IMR-90 (cell line): ENCODE measurements around the gene ZNF692. TPM values are rescaled to one million over a fixed set of nuclear protein-coding genes. Genes with fewer than 3 reads are reported as not detected.
A peak's percentile ranks its signal among the peaks of the same experiment; 100 is the strongest.

ENCODE experiments used
- ATAC-seq: fragments of 200-7000 bp; cut with Tn5 transposase; 2 replicates; pipeline ENCODE4 v1.9.1; 2020; ENCODE audit warnings: low read depth, mild to moderate bottlenecking, moderate library complexity
- BruUV-seq: library from RNA; stranded (reverse); fragments of 400-500 nt; replicated peaks from 2 replicates; lab custom pipeline; 2021; lab: Mats Ljungman, UMichigan
- CTCF ChIA-PET: fragments of 300-600 bp; formaldehyde crosslinking; extraction: SDS; loops from one replicate; lab custom pipeline; 2021; ENCODE audit warnings: antibody characterized with exemption; lab: Yijun Ruan, JAX
- POLR2A ChIA-PET: fragments of 300-600 bp; sonication (Branson Sonifier 250); formaldehyde crosslinking; loops from one replicate; lab custom pipeline; 2022; ENCODE audit warnings: antibody characterized with exemption; ENCODE audit not compliant: unreplicated experiment; lab: Charles Lee
- DNase-seq: peaks from one replicate; pipeline ENCODE4 v3.0.0; 2013
- H2AFZ ChIP-seq: replicated peaks from 2 replicates; pipeline ENCODE3; 2013; ENCODE audit warnings: low read length, mild to moderate bottlenecking; ENCODE audit not compliant: poor library complexity
- H2AK5ac ChIP-seq: 2 replicates; pipeline ENCODE4 v1.6.1; 2013; ENCODE audit warnings: low read depth, low read length, inconsistent platforms
- H2AK9ac ChIP-seq: replicated peaks from 2 replicates; pipeline ENCODE3; 2013; ENCODE audit warnings: mild to moderate bottlenecking, low read depth, low read length, moderate library complexity; ENCODE audit not compliant: poor library complexity
- H2BK120ac ChIP-seq: 2 replicates; pipeline ENCODE4 v1.6.1; 2013; ENCODE audit warnings: low read depth, low read length, inconsistent platforms
- H2BK15ac ChIP-seq: 3 replicates; pipeline ENCODE4 v1.6.1; 2013; ENCODE audit warnings: low read depth, low read length, inconsistent platforms
- H2BK20ac ChIP-seq: 2 replicates; pipeline ENCODE4 v1.6.1; 2013; ENCODE audit warnings: low read depth, mild to moderate bottlenecking, inconsistent platforms, low read length, moderate library complexity
- H2BK5ac ChIP-seq: 2 replicates; pipeline ENCODE4 v1.6.1; 2013; ENCODE audit warnings: mild to moderate bottlenecking, low read depth, low read length, inconsistent platforms; ENCODE audit not compliant: poor library complexity, severe bottlenecking
- H3K14ac ChIP-seq: replicated peaks from 2 replicates; pipeline ENCODE4 v1.6.1; 2013; ENCODE audit warnings: low read depth, low read length, inconsistent platforms
- H3K18ac ChIP-seq: 2 replicates; pipeline ENCODE4 v1.6.1; 2013; ENCODE audit warnings: low read depth, low read length, control low read depth
- H3K23ac ChIP-seq: 2 replicates; pipeline ENCODE4 v1.6.1; 2013; ENCODE audit warnings: low read depth, low read length, inconsistent platforms
- H3K27ac ChIP-seq: 2 replicates; pipeline ENCODE4 v1.5.1; 2013; ENCODE audit warnings: mild to moderate bottlenecking, control low read depth, low read length; ENCODE audit not compliant: insufficient read depth
- H3K27me3 ChIP-seq: 2 replicates; pipeline ENCODE4 v1.6.1; 2013; ENCODE audit warnings: low read length; ENCODE audit not compliant: control insufficient read depth, insufficient read depth
- H3K36me3 ChIP-seq: 2 replicates; pipeline ENCODE4 v1.6.1; 2013; ENCODE audit warnings: low read length, mixed read lengths; ENCODE audit not compliant: control insufficient read depth, insufficient read depth
- H3K4ac ChIP-seq: 2 replicates; pipeline ENCODE4 v1.6.1; 2013; ENCODE audit warnings: low read depth, low read length, inconsistent platforms
- H3K4me1 ChIP-seq: 2 replicates; pipeline ENCODE4 v1.6.1; 2013; ENCODE audit warnings: low read length, mixed read lengths; ENCODE audit not compliant: control insufficient read depth, insufficient read depth
- H3K4me2 ChIP-seq: 2 replicates; pipeline ENCODE4 v1.6.1; 2013; ENCODE audit warnings: low read depth, mild to moderate bottlenecking, control low read depth, low read length, moderate library complexity
- H3K4me3 ChIP-seq: 2 replicates; pipeline ENCODE4 v1.5.1; 2013; ENCODE audit warnings: low read depth, mild to moderate bottlenecking, control low read depth, low read length, moderate library complexity; ENCODE audit not compliant: insufficient read depth
- H3K56ac ChIP-seq: 2 replicates; pipeline ENCODE4 v1.6.1; 2013; ENCODE audit warnings: low read length, inconsistent platforms; ENCODE audit not compliant: insufficient read depth; ENCODE audit errors: extremely low read depth
- H3K79me1 ChIP-seq, 2 experiments: 2 replicates each; pipeline ENCODE4 v1.6.1; 2013; ENCODE audit warnings: low read length in 2 of 2, inconsistent platforms in 1 of 2, low read depth in 1 of 2
- H3K9ac ChIP-seq: 2 replicates; pipeline ENCODE4 v1.6.1; 2013; ENCODE audit warnings: low read depth, low read length, control low read depth
- H3K9me1 ChIP-seq: 2 replicates; pipeline ENCODE4 v1.6.1; 2013; ENCODE audit warnings: low read length, inconsistent platforms; ENCODE audit not compliant: insufficient read depth
- H3K9me3 ChIP-seq: 2 replicates; pipeline ENCODE4 v1.6.1; 2013; ENCODE audit warnings: low read length; ENCODE audit not compliant: control insufficient read depth, insufficient read depth
- H4K20me1 ChIP-seq: 2 replicates; pipeline ENCODE4 v1.6.1; 2013; ENCODE audit warnings: low read length, inconsistent platforms; ENCODE audit not compliant: insufficient read depth
- H4K5ac ChIP-seq: 2 replicates; pipeline ENCODE4 v1.6.1; 2013; ENCODE audit warnings: mild to moderate bottlenecking, low read depth, low read length, control low read depth
- H4K8ac ChIP-seq, 2 experiments: 2 replicates each; pipeline ENCODE4 v1.6.1; 2013; ENCODE audit warnings: low read depth in 2 of 2, low read length in 2 of 2, control low read depth in 1 of 2, inconsistent platforms in 1 of 2
- H4K91ac ChIP-seq: 2 replicates; pipeline ENCODE4 v1.6.1; 2013; ENCODE audit warnings: low read depth, low read length, inconsistent platforms; ENCODE audit not compliant: insufficient read depth
- BHLHE40 ChIP-seq: fragments of 150-350 bp; IDR thresholded peaks from 2 replicates; pipeline ENCODE4 v1.6.1; 2016; ENCODE audit warnings: mild to moderate bottlenecking, low read depth, low read length
- CEBPB ChIP-seq: IDR thresholded peaks from 2 replicates; pipeline ENCODE4 v1.6.1; 2012; ENCODE audit warnings: low read depth, low read length, improper control_type of control experiment
- CHD1 ChIP-seq: IDR thresholded peaks from 2 replicates; pipeline ENCODE4 v1.6.1; 2012; ENCODE audit warnings: low read depth, low read length, improper control_type of control experiment
- ELK1 ChIP-seq: fragments of 150-350 bp; IDR thresholded peaks from 2 replicates; pipeline ENCODE4 v1.6.1; 2016; ENCODE audit warnings: low read depth, mild to moderate bottlenecking, low read length, moderate library complexity, borderline replicate concordance
- FOS ChIP-seq: fragments of 150-350 bp; IDR thresholded peaks from 2 replicates; pipeline ENCODE4 v1.6.1; 2016; ENCODE audit warnings: low read depth, low read length
- MAFK ChIP-seq: IDR thresholded peaks from 2 replicates; pipeline ENCODE4 v1.6.1; 2012; ENCODE audit warnings: low read depth, low read length, improper control_type of control experiment
- MAZ ChIP-seq: IDR thresholded peaks from 2 replicates; pipeline ENCODE4 v1.6.1; 2012; ENCODE audit warnings: low read depth, mild to moderate bottlenecking, low read length, improper control_type of control experiment, moderate library complexity, borderline replicate concordance
- MXI1 ChIP-seq: IDR thresholded peaks from 2 replicates; pipeline ENCODE4 v1.6.1; 2012; ENCODE audit warnings: low read depth, mild to moderate bottlenecking, low read length, moderate library complexity, borderline replicate concordance
- NFE2L2 ChIP-seq: fragments of 150-350 bp; IDR thresholded peaks from 2 replicates; pipeline ENCODE4 v1.6.1; 2016; ENCODE audit warnings: low read depth, mild to moderate bottlenecking, low read length
- POLR2A ChIP-seq: IDR thresholded peaks from 2 replicates; pipeline ENCODE4 v1.6.1; 2012; ENCODE audit warnings: mild to moderate bottlenecking, low read depth, low read length
- RAD21 ChIP-seq: IDR thresholded peaks from 2 replicates; pipeline ENCODE4 v1.6.1; 2012; ENCODE audit warnings: low read length, improper control_type of control experiment
- RCOR1 ChIP-seq: IDR thresholded peaks from 2 replicates; pipeline ENCODE4 v1.6.1; 2012; ENCODE audit warnings: mild to moderate bottlenecking, low read length, improper control_type of control experiment; ENCODE audit not compliant: insufficient replicate concordance
- RFX5 ChIP-seq: IDR thresholded peaks from 2 replicates; pipeline ENCODE4 v1.8.0; 2012; ENCODE audit warnings: low read depth, mild to moderate bottlenecking, low read length, moderate library complexity
- SMC3 ChIP-seq: fragments of 150-350 bp; IDR thresholded peaks from 2 replicates; pipeline ENCODE4 v1.6.1; 2016; ENCODE audit warnings: low read depth, mild to moderate bottlenecking, antibody characterized with exemption, low read length, moderate library complexity
- USF2 ChIP-seq: fragments of 150-350 bp; IDR thresholded peaks from 2 replicates; pipeline ENCODE4 v1.6.1; 2017; ENCODE audit warnings: mild to moderate bottlenecking, antibody characterized with exemption, low read length, low read depth
- WGBS, 2 experiments: methylation state at CpG; one replicate each; pipeline versions ENCODE4 v1.1.5 to v1.1.7; 2013; ENCODE audit warnings: missing lambda C conversion rate in 2 of 2; ENCODE audit not compliant: insufficient read length in 1 of 2; ENCODE audit errors: extremely low coverage in 2 of 2; 5-methylcytosine and 5-hydroxymethylcytosine counted together
- dilution Hi-C: fragments of 300-500 bp; cut with HindIII; formaldehyde crosslinking; loops from one replicate; pipeline ENCODE4 v1.14.3; 2018; ENCODE audit warnings: low sequenced_read_pairs; ENCODE audit not compliant: unreplicated experiment
- in situ Hi-C: fragments of 300-500 bp; cut with MboI; formaldehyde crosslinking; loops from 3 replicates; pipeline ENCODE4 v1.14.3; 2019; ENCODE audit warnings: low sequenced_read_pairs, inconsistent platforms, mixed read lengths
- intact Hi-C: fragments of 100-400 bp; cut with micrococcal nuclease; formaldehyde crosslinking; loops from 2 replicates; pipeline ENCODE4 v1.10.0; 2022
- polyA plus RNA-seq, 3 experiments: library from polyadenylated mRNA; depleted of rRNA; stranded (reverse); fragments of >200 nt; gene quantifications; 2 replicates each; pipeline ENCODE4 v1.2.3, GENCODE V29; 2012; ENCODE audit warnings: low replicate concordance in 1 of 3
- total RNA-seq: library from RNA; depleted of rRNA; stranded (reverse); fragments of >200 nt; gene quantifications from 2 replicates; pipeline ENCODE4 v1.2.3, GENCODE V29; 2012
- TF ChIP-seq, protein P1 (sequence below): conservative IDR thresholded peaks from 2 replicates; pipeline ENCODE4 v1.5.1; 2012; ENCODE audit warnings: mild to moderate bottlenecking, low read depth, low read length, improper control_type of control experiment

The ZNF692 gene
- total and polyA plus RNA-seq, 2 of the 4 experiments (the other 2 are of a cell fraction): 7.3 to 50.4 TPM

DNA sequence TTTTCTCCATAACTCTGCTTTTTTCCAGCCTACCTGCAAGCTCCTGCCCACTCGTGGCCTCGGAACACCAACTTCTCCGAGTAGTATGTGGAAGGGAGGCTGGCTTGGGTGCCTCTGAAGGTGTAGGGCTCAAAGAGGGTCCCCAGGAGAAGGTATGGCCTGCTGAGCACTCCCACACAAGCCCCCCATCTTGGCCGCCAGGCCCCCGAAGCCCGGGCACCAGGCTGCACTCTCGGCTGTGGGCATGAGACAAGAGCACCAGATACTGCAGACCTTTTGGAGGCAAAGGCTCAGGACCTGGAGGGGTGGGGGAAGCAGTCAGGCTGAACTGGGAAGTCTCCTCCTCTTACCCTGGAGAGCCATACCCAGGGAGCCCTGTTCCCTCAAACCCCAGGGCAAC lies 1.7 kb downstream of the ZNF692 start:
- Histone ChIP-seq H3K9me3 (no peaks in the 10 kb centered on the region), H2BK15ac (no peak overlapping the region), H3K4me3 (no peak overlapping the region), H2BK20ac (no peak overlapping the region), H3K4me1 (peaks cover 13% of the 10 kb centered on the region), H3K9ac (peak overlapping the region; percentile 76), H3K9me1 (peaks cover 21% of the 10 kb centered on the region; the same call in 1 of the 2 replicates), H4K91ac (no peak overlapping the region), H3K79me1 (peaks cover 18 to 36% of the 10 kb centered on the region in 2 experiments), H3K18ac (no peak overlapping the region), H2AFZ (no peak overlapping the region), H3K4ac (peak overlapping the region; percentile 94), H3K27me3 (no peaks in the 10 kb centered on the region), H2BK120ac (no peak overlapping the region), H3K4me2 (peak overlapping the region; percentile 99; the same call in 1 of the 2 replicates), H2AK9ac (peak overlapping the region; percentile 99), H3K56ac (no peak overlapping the region; the same call in 1 of the 2 replicates), H4K20me1 (no peaks in the 10 kb centered on the region), H2BK5ac (no peak overlapping the region), H4K8ac (peak overlapping the region; percentile 94 to 96; a peak in 2 of 4 replicates), H2AK5ac (peak overlapping the region; percentile 95), H3K23ac (0 out of 2 replicates have a peak overlapping the region, but pooled peaks have one; percentile 70), H4K5ac (no peak overlapping the region), H3K27ac (no peak overlapping the region), H3K36me3 (peaks cover 18% of the 10 kb centered on the region; the same call in 1 of the 2 replicates), H3K14ac (0 out of 2 replicates have a peak overlapping the region, but pooled peaks have one; percentile 93)
- WGBS, 2 experiments: no CpG with 5 or more reads among the region's 7 CpGs
- ChIA-PET CTCF (no interaction called here), POLR2A (no interaction called here)
- DNase-seq: no peak
- dilution Hi-C loops (no loop called here), intact Hi-C loops (no loop called here), in situ Hi-C loops (no loop called here)
- no TSS peak for BruUV-seq
- ATAC-seq: no peak
- TF ChIP-seq RCOR1: no peak
- TF ChIP-seq USF2: no peak
- TF ChIP-seq CEBPB: no peak
- no peak for TF ChIP-seq RAD21
- TF ChIP-seq MXI1: no peak
- TF ChIP-seq FOS: no peak
- TF ChIP-seq ELK1: no peak
- TF ChIP-seq MAZ: no peak
- TF ChIP-seq SMC3: no peak
- no peak for TF ChIP-seq POLR2A
- TF ChIP-seq MAFK: no peak
- no peak for TF ChIP-seq NFE2L2
- no peak for TF ChIP-seq RFX5
- TF ChIP-seq BHLHE40: no peak
- TF ChIP-seq CHD1: no peak
- TF ChIP-seq, protein P1, sequence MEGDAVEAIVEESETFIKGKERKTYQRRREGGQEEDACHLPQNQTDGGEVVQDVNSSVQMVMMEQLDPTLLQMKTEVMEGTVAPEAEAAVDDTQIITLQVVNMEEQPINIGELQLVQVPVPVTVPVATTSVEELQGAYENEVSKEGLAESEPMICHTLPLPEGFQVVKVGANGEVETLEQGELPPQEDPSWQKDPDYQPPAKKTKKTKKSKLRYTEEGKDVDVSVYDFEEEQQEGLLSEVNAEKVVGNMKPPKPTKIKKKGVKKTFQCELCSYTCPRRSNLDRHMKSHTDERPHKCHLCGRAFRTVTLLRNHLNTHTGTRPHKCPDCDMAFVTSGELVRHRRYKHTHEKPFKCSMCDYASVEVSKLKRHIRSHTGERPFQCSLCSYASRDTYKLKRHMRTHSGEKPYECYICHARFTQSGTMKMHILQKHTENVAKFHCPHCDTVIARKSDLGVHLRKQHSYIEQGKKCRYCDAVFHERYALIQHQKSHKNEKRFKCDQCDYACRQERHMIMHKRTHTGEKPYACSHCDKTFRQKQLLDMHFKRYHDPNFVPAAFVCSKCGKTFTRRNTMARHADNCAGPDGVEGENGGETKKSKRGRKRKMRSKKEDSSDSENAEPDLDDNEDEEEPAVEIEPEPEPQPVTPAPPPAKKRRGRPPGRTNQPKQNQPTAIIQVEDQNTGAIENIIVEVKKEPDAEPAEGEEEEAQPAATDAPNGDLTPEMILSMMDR: no peak
